Astrocyte of the cerebellum (primary cell): ENCODE measurements around the gene TESMIN.

Experiments
- DNase-seq: peaks from one replicate; pipeline ENCODE4 v3.0.0-alpha.2; 2011; ENCODE audit warnings: low read depth
- H3K4me3 ChIP-seq: 2 replicates; pipeline ENCODE4 v1.5.1; 2011; ENCODE audit warnings: mild to moderate bottlenecking, low read depth, low read length, moderate library complexity
- CTCF ChIP-seq: IDR thresholded peaks from 2 replicates; pipeline ENCODE4 v1.5.1; 2012; ENCODE audit warnings: low read length, low read depth, moderate library complexity, mild to moderate bottlenecking; ENCODE audit errors: missing control alignments
- in situ Hi-C: cut with HindIII; loops from 2 replicates; pipeline ENCODE4 v1.10.0; 2017; ENCODE audit warnings: low sequenced_read_pairs

TESMIN gene

GRCh38 chr11:68666849-68667248 is 84.5 kb downstream of the TESMIN start:
- H3K4me3 ChIP-seq, result no peak overlapping the region
- DNase-seq, result no peak
- in situ Hi-C loops, result no loop called here
- no peak for TF ChIP-seq CTCF

- in situ Hi-C loops, result no loop called here
- DNase-seq, result no peak
- no peak for TF ChIP-seq CTCF
- no peak overlapping the region for H3K4me3 ChIP-seq
These were observed 85.9 kb downstream of the TESMIN start for GRCh38 chr11:68665436-68665835.

GRCh38 chr11:68664906-68665305 is 86.4 kb downstream of the TESMIN start:
- no peak overlapping the region for H3K4me3 ChIP-seq
- DNase-seq, result no peak
- in situ Hi-C loops, result no loop called here
- no peak for TF ChIP-seq CTCF

GRCh38 chr11:68664141-68664540 is 87.2 kb downstream of the TESMIN start:
- no peak for DNase-seq
- in situ Hi-C loops, result no loop called here
- no peak for TF ChIP-seq CTCF
- no peak overlapping the region for H3K4me3 ChIP-seq

GRCh38 chr11:68663482-68664010 is 87.8 kb downstream of the TESMIN start:
- DNase-seq, result no peak
- in situ Hi-C loops, result no loop called here
- TF ChIP-seq CTCF, result no peak
- H3K4me3 ChIP-seq, result no peak overlapping the region

- DNase-seq, result no peak
- in situ Hi-C loops, result no loop called here
- TF ChIP-seq CTCF, result no peak
These were observed 89.4 kb downstream of the TESMIN start for GRCh38 chr11:68661697-68662603.

More at GRCh38 chr11:68661697-68662603, 89.4 kb downstream of the TESMIN start:
- no peak overlapping the region for H3K4me3 ChIP-seq
